NCI-H446 treated with DMSO at 0.1 percent for 48 hours (cell line): Measurements from ENCODE around the gene FGFR3.

Source experiments
- DNase-seq: peaks from one replicate; lab custom pipeline; 2025; lab: John Stamatoyannopoulos, UW

The FGFR3 gene

DNA sequence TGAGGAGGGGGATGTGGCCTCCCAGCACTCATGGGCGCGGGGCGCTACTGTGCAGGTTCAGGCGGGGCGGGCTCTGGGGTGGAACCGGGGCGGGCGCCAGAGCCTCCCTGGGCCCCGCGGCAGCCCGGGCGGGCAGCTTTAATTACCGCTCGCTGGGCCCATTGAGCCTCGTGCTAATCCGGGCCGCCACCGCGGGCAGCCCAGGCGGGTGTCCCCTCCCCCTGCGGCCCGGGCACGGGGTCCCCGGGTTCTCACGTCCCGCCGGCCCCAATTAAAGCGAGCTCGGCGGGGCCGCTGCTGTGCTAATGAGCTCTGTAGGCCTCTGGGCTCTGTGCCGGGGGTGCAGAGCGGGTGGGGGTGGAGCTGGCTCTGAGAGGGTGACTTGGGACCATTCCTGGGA, 22.8 kb upstream of the FGFR3 start:
- no peak for DNase-seq

DNA sequence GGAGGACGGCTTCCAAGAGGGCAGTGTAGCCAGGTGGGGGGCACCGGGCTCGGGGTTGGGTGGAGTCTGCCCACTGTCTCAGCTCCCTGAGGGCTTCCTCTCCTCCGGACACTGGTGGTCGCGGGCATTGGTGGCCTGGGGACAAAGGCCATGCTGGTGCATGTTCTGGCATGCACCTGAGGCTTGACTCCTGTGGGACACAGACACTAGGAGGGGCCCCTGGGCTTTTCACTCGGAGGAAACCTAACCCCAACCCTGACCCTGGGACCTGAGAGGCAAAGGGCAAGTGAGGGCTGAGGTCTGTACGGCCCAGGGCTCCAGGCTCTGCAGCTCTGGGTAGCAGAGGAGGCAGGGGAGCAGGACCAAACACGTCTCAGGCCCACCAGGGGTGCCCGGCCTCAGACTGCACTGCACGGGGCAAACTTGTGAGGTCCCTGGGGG, 22.3 kb upstream of the FGFR3 start:
- DNase-seq = no peak

DNA sequence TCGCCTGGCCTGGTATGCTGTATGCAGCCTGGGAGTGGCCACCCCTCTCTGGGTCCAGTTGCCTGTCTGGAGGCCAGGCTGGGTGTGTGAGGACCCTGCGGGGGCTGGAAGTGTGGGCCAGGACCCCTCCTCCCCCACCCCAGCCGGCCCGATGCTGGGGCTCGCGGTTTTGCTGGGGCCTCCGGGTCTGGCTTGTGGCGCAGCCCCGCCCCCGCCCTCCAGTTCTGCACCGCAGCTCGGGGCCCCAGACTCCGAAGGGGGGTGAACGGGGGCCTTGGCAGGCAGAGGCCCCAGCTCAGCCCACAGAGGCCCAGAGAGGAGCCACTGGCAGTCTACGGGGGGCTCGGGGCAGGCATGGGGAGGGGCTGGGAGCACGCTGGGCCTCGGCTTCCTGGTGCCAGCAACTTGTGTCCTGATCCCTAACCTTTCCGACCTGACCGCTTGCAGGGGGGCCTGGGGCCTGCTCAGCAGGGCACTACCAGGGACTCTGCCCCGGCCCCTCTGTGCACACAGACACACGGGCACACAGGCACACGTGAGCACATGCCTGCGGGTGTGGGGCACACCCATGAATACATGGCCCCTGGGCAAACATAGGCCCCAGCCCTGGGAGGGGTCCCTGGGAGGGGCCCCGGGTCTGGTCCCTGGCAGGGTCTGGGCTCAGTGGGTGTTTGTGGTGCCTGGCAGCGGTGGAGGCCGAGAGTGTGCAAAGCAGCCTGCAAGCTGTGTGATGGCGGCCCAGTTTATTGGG, 21.4 kb upstream of the FGFR3 start:
- DNase-seq = no peak

DNA sequence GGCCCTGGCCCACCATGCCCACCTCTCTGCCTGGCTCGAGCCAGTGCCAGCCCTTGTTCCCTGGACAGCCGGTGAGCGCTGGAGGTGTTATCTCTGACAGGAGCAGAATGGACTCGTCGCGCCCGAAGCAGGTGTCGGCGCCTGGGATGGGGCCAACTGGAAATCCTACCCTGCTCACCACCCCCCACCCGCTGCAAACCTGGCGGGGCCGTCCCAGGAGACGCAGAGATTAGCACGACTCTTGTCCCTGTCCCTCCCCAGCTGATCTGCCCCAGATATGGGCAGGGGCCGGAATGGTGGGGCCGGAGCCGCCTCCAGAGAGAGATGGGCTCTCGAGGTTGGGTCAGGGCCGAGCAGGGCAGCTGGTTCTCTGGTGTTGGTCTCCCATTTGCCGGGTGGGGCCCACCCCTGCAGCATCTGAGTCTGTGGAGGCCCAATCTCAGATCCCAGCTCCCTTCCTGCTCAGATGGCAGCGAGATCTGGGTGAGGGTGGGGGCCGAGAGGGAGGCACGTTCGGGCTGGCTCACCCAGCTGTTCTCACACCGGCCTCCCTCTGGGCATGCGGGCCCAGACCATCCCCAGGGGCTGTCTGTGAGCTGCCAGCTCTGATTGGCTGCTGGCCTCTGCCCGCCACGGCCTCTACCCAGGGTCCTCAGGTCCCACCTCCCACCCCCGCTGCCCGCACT, 20.1 kb upstream of the FGFR3 start:
- DNase-seq = no peak

DNA sequence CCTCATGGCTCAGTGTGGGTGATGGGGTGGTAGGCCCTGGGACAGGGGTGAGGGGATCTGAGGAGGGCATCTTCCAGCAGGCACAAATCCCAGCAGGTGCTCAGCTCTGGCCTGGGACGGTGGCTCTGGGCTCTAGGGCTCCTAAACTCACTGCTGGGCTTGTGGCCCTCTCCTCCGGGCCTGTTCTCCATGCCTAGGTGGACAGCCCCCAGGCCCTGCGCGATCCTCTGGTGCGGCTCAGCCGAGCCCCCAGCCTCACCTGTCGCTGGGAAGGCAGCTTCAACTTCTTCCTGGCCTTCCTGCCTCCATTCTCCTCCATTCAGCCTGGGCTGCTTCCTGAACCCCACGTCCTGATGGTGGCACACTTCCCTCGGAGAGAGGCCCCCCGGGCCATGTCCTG, 19.3 kb upstream of the FGFR3 start:
- DNase-seq = no peak

DNA sequence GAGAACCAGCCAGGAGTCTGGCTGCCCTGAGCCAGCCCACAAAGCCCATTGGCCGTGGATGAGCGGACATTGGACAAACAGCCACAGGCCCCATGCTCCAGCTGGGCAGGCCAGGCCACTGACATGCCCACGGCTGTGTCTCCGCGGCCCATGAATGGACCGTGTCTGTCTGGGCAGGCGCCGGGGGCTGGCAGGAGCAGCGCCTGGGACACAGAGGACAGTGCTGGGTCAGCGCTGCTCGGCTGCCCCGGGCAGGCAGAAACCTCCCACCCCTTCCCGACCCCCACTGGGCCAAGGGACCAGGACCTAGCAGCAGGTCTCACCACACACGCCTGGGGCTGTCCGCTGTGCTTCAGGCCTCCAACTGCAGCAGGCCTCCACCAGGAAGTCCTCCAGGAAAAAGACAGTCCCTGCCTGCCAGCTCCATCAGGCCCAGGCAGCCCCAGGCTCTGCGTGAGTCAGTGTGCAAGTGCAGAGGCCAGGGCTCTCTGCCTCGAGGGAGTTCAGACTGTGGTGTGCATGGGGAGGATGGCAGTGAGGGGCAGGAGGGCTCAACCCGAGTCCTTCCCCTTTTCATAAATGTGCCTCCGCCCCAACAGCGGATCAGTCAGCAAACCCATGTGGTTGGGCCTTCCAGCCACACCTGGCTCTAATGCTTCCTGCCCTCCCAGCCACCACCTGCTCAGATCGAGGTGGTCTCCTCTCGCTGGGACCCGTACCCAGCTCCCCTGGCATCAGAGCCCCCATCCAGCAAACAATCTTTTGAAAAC, 17.2 kb upstream of the FGFR3 start:
- no peak for DNase-seq

DNA sequence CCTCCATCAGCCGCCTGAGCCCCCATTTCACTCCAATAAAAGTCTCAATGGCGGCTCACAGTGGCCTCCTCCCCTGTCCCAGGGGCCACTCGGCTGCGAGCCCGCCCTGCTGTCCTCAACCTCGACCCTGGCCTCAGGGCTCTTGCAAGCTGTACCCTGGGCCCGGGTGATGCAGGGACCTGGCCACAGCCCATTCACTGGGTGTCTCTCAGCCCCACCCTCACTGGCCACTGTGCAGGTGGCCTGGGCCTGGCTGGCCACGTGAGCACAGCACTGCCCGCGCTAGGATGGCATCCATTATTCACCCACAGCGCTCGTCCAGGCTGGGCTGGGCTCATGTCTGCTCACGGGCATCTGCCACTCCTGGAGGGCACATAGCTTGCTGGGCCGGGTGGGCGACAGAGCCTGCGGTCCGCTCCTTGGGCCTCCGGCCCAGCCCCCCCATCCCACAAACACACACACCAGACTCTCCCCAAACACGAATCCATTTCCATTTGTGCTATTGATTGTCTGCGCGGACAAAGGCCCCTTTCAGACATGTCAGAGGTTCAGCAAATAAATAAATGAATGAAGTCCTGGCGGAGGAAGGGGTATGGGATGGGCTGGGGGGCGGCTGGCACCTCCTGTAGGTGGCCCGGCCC, 16.5 kb upstream of the FGFR3 start:
- no peak for DNase-seq

DNA sequence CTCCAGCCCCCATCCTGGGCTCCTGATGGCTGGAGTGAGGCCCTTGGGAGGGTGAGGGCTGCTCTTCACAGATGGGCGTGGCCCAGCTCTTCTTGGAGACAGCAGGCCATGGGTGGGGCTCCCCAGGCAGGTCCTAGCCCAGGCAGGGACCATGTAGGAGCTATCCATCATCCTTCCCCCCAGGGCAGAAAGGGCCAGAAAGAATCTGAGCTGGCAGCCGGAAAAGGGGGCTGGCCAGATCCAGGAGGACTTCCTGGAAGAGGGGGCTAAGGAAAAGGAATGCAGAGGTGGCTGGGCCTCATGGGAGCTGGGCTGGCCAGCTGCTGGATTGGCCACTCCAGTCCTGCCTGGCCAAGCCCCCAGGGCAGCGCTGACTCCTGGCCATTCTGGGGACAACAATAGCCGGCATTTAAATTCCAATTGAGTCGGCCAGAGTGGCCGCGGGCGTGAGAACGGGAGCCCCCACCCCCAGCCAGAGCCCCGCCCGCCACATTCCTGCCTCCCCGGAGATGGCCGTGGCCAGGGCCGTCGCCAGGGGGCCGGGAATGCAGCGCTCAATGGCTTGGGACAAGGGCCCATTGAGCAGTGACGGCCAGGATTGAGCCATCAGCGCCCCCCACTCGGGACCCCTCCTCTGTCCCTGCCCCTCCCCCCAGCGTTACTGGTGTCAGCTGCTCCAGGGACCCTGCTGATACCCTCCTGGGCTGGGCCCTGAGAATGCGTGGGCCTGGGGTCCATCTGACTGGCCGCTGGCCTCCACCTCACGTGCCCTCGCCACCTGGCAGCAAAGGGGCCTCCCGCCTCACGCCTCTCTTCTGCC, 15.1 kb upstream of the FGFR3 start:
- DNase-seq = no peak

DNA sequence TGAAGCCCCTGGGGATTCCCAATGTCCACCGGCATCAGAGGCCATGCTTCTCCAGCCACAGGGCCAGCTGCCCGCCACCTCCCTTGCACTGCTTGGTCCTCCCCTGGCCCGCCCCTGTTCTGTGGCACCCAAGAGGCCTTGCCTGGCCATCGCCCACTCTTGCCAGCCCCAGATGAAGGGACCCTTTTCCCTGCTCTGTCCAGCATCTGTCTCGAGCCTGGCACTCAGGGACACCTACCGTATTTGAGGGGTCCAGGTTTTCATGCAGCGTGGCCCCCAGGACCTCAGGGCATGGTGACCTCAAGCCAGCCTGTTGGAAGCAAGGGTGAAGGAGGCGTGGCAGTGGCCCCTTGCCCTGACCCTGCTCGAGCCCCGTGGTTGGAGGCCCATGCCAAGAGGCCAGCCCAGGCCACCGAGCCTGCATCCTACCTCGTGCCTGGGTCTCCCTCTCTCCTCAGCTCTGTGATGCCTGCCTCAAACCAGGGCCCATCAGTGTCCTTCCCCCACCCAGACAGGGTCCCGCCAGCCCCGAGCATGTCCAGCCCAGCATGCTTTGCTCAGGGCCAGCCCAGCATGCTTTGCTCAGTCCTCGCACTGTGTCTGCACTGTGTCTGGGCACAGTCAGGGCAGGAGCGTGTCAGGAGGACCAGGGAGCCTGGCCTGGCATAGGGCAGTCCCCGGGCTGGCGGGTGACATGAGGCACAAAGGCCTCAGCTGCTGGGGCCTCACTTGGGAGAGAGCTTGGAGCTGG, 14.3 kb upstream of the FGFR3 start:
- no peak for DNase-seq

DNA sequence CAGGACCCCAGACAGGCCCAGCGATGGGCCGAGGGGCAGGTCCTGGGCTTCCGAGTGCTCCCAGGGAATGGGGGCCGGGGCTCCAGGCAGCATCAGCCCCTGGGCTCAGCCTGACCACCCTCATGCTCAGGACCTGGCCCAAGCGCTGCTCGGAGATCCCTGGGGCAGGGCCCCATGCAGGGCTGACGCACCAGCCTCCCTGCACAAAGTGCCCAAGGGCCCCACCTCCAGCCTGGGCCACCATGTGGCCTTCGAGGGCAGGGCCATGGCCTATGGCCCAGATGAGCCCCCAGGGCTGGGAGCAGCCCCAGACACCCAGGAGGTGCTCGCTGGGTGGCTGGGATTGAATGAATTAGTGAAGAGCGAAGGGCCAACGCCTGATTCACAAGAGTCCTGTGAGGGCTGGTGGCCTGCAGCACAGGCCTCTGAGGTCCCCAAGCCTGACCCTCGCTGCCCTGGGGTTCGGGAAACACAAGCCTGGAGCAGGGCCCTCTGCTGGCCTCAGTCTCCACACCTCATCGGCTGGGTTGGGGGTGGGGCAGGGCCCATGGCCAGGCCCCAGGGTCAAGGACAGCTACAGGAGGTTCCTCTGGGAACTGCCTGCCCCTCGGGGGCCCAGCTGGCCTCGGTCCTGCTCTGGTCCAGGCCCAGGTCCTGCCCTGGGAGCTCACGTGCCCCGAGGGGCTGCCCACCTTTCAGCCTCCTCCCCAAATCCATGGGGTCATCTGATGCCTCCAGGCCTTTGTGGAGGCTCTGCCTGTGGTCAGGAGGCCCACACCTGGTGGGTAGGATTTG, 13.3 kb upstream of the FGFR3 start:
- DNase-seq = no peak

DNA sequence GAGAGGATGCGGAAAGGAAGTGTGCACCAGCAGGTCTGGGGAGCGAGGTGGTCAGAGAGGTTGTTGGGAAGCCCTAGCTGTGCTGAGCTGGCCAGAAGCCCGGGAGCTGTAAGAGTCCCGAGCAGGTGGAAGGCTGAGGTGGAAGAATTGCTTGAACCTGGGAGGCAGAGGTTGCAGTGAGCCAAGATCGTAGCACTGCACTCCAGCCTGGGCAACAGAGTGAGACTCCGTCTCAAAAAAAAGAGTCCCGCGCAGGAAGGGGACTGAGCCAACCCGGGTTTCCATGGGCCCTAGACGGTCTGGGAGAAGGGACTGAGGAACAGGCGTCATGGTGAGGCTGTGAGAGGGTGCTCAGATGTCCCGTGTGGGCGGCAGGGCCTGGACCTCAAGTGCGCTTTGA, 12.7 kb upstream of the FGFR3 start:
- DNase-seq = no peak

DNA sequence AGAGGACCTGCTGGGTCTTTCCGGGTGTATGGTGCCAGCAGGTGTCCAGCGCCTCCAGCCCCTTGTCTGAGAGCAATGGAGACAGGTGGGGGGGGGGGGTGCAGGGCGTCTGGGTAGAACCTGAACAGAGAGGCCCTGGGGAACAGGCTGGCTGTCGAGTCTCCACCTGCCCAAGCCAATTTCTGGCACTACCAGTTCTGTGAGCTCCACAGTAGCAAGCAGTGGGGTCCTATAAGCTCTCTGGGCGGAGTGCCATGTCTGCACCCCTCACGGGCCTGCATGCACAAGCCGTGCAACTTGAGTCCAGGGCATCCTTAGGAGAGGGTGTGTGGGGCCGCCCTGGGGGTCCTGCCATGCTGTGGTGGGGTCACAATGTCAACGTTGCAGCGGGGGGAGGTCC, 10.1 kb upstream of the FGFR3 start:
- no peak for DNase-seq

DNA sequence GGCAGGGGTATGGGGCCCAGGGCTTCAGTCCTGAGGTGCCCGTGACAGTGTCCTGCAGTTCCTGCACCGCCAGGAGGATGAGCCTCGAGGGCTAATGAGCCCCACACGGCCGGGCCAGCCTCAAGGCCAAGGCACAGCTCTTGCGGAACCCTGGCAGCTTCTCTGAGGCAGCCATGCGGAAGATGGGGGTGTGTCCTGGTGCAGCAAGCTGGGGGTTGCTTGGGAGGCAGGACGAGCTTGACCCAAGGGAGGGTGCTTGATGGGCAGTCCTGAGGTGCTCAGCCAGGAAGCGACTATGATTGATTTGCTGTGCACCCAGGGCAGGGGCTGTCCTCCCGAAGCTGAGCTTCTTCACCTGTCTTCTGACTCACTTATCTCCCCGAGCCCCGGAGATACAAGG, 9.1 kb upstream of the FGFR3 start:
- DNase-seq = no peak

DNA sequence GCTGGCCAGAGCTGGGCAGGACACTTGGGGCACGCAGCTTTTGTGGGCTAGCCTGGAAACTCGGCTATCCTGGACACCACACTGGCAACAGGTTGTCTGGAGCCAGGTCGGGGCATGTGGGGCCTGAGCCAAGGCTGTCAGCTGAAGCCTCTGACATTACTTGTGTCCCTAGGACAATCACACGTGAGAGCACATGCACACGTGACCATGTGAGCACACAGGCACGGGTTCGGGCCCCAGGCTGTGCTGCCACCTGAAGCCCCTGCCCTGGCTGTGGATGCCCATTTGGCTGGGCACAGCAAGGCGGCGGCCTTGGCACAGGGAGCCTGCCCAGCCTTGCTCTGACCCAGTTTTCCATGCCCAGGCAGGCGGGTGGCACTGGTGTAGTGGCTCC, 8.7 kb upstream of the FGFR3 start:
- DNase-seq = no peak

DNA sequence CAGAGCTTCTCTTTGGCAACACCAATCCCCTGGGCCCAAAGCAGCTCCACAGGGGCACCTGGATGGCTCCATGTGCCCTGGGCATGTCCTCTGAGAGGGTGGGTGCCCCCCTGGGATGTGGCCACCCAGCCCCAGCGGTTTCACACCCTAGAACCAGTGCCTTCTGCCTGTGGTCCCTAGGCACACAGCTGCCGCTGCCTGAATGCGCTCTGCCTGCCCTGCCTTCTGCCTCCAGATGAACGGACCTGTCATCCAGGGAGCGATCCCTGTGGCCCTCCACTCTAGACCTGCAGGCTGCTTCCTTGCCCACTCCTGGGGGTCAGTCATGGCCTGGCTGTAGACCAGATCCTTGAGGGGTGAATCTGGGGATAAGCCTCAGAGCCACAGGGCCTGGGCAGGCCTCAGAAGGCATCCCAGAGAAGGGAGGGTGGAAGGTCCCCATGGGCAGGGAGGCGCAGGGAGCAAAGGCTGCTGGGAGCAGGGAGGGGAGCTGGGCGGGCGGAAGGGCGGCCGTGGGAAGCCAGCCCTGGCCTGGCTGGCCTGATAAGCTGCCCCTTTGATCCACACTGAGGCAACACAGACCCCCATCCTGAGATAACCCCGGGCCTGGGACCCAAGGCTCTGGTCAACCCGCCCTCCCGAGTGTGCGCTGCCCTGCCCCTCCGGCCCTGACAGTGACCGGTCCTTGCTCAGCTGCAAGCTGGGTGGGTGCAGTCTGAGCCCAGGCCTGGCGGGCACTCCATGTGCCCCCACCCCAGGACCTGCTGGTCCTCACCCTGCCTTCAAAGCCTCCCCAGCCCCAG, 8.1 kb upstream of the FGFR3 start:
- no peak for DNase-seq

DNA sequence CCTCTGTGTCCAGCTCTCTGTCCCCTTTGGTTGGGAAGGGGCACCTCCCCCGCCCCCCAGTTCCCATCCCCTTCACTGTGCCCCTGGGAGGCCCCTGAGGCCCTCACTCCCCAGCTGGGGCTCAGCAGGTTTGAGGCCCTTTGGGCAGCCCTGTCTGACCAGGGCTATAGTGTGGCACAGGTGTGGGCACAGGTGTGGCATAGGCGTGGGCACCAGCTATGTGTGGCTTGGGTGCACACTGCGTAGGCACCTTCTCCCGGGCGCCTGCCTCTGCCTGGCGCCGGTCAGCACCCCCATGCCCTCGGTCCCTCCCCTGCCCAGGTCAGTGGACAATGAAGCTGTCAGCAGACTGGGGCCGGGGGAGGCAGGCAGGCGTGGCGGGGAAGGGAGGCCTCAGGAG, 7.5 kb upstream of the FGFR3 start:
- no peak for DNase-seq

DNA sequence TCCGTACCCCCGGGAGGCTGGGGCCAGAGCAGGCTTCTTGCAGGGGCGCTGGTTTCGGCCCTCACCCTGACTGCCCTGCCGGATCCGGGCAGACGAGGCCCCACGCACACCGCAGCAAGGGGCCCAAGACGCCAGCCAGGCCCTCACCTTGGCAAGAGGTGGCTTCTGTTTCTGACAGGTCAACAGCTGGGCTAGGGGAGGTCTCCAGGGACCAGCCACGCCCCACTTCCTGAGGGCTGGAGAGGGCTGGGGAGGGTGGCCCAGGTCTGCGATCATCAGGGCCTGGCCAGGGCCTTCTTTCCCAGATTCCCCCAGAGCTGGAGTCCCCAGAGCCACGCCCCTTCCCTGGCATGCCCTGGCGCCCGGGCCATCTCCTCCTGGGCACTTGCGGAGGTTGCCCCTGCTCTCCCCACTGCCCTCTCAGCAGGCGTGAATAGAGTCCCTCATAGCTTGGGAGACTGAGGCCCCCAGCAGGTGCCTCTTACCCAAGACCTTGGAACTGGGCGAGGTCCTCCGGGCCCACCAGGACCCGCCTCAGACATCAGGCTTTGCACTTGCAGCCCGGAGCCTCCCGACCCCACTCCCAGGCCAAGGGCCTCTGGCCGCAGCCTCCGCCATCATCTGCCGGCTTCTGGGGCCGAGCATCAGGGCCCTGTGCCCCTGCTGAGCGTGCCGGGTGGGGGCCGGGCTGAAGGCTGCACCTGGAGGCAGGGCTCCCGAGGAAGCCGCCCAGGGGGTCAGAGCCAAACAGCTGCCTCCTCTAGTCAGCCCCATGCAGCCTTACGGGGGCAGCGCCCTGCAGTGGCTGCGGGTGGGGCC, 6.3 kb upstream of the FGFR3 start:
- DNase-seq = no peak

DNA sequence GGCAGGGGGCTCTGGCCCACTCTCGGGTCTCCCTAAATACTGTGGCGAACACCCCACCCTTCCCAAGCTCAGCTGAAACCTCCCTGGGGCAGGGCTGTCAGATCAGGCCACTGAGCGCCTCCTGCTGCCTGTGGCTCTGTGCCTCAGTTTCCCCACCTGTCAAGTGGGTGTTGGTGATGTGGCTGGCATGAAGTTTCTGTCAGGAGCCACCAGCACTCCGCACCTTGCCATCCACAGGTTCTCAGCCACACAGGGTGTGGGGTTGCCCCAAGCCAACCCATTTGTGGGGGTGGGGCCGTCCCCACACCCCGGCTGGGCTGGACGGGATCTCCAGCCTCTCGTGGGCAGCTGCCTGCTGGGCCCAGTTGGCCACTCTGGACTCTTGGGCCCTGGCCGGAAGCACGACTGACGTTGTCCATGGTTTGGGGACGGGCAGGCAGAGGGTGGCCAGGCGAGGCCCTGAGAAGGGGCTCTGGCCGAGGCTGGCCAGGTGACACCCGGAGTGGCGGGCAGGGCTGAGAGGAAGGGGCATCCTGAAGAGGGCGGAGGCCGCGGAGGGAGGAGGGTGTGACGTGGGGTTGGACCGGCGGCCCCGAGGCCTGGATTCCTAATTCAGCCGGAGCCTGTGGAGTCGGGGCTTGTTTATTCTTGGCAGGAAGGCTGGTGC, 5.5 kb upstream of the FGFR3 start:
- no peak for DNase-seq
